ENCODE data around the gene KSR2. TPM values are rescaled to one million over a fixed set of nuclear protein-coding genes. Genes with fewer than 3 reads are reported as not detected.

The KSR2 gene
- total and polyA plus RNA-seq, 2 donors: 0.02 to 0.09 TPM

- no peak for DNase-seq (ENCODE audit: low read depth in 6 of 9, low spot score in 9 of 9)
- H3K27me3 ChIP-seq (ENCODE audit: control insufficient read depth in 2 of 2, insufficient read depth in 1 of 2, low read length in 1 of 2): no peaks in the 10 kb centered on the region
- H3K4me1 ChIP-seq (ENCODE audit: control insufficient read depth in 2 of 2, insufficient read depth in 2 of 2, low read length in 2 of 2): no peaks in the 10 kb centered on the region
- WGBS: 76% methylated on average over 5 of the region's 5 CpGs
- H3K27ac ChIP-seq (ENCODE audit: low read depth in 1 of 2, low read length in 1 of 2): no peak overlapping the region
- no peak overlapping the region for H3K4me3 ChIP-seq (ENCODE audit: low read length in 2 of 2)
- no peaks in the 10 kb centered on the region for H3K36me3 ChIP-seq (ENCODE audit: control insufficient read depth in 2 of 2, insufficient read depth in 2 of 2, low read length in 1 of 2)
- H3K9me3 ChIP-seq (ENCODE audit: control insufficient read depth in 2 of 2, insufficient read depth in 1 of 2, low read length in 1 of 2): peaks cover 0 to 7% of the 10 kb centered on the region in 2 donors
Observed at GRCh38 chr12:117830471-117830870, 138.3 kb downstream of the KSR2 start.

GRCh38 chr12:117829108-117829507 is 139.7 kb downstream of the KSR2 start:
- no peaks in the 10 kb centered on the region for H3K4me1 ChIP-seq (ENCODE audit: control insufficient read depth in 2 of 2, insufficient read depth in 2 of 2, low read length in 2 of 2)
- no peaks in the 10 kb centered on the region for H3K36me3 ChIP-seq (ENCODE audit: control insufficient read depth in 2 of 2, insufficient read depth in 2 of 2, low read length in 1 of 2)
- no peaks in the 10 kb centered on the region for H3K27me3 ChIP-seq (ENCODE audit: control insufficient read depth in 2 of 2, insufficient read depth in 1 of 2, low read length in 1 of 2)
- 98% methylated on average over 2 of the region's 2 CpGs for WGBS
- H3K27ac ChIP-seq (ENCODE audit: low read depth in 1 of 2, low read length in 1 of 2): no peak overlapping the region
- no peak for DNase-seq (ENCODE audit: low read depth in 6 of 9, low spot score in 9 of 9)
- H3K4me3 ChIP-seq (ENCODE audit: low read length in 2 of 2): no peak overlapping the region
- H3K9me3 ChIP-seq (ENCODE audit: control insufficient read depth in 2 of 2, insufficient read depth in 1 of 2, low read length in 1 of 2): peaks cover 0 to 7% of the 10 kb centered on the region in 2 donors

GRCh38 chr12:117827660-117828059 is 141.1 kb downstream of the KSR2 start:
- 95% methylated on average over 2 of the region's 2 CpGs for WGBS
- no peak for DNase-seq (ENCODE audit: low read depth in 6 of 9, low spot score in 9 of 9)
- no peaks in the 10 kb centered on the region for H3K36me3 ChIP-seq (ENCODE audit: control insufficient read depth in 2 of 2, insufficient read depth in 2 of 2, low read length in 1 of 2)
- peaks cover 0 to 7% of the 10 kb centered on the region in 2 donors for H3K9me3 ChIP-seq (ENCODE audit: control insufficient read depth in 2 of 2, insufficient read depth in 1 of 2, low read length in 1 of 2)
- H3K27ac ChIP-seq (ENCODE audit: low read depth in 1 of 2, low read length in 1 of 2): no peak overlapping the region
- no peaks in the 10 kb centered on the region for H3K27me3 ChIP-seq (ENCODE audit: control insufficient read depth in 2 of 2, insufficient read depth in 1 of 2, low read length in 1 of 2)
- no peaks in the 10 kb centered on the region for H3K4me1 ChIP-seq (ENCODE audit: control insufficient read depth in 2 of 2, insufficient read depth in 2 of 2, low read length in 2 of 2)
- no peak overlapping the region for H3K4me3 ChIP-seq (ENCODE audit: low read length in 2 of 2)

GRCh38 chr12:117825827-117826226 is 143.0 kb downstream of the KSR2 start:
- no peak for DNase-seq (ENCODE audit: low read depth in 6 of 9, low spot score in 9 of 9)
- H3K4me3 ChIP-seq (ENCODE audit: low read length in 2 of 2): no peak overlapping the region
- H3K4me1 ChIP-seq (ENCODE audit: control insufficient read depth in 2 of 2, insufficient read depth in 2 of 2, low read length in 2 of 2): no peaks in the 10 kb centered on the region
- H3K27ac ChIP-seq (ENCODE audit: low read depth in 1 of 2, low read length in 1 of 2): no peak overlapping the region
- no peaks in the 10 kb centered on the region for H3K27me3 ChIP-seq (ENCODE audit: control insufficient read depth in 2 of 2, insufficient read depth in 1 of 2, low read length in 1 of 2)
- peaks cover 0 to 7% of the 10 kb centered on the region in 2 donors for H3K9me3 ChIP-seq (ENCODE audit: control insufficient read depth in 2 of 2, insufficient read depth in 1 of 2, low read length in 1 of 2)
- H3K36me3 ChIP-seq (ENCODE audit: control insufficient read depth in 2 of 2, insufficient read depth in 2 of 2, low read length in 1 of 2): no peaks in the 10 kb centered on the region
- WGBS: 96% methylated on average over 3 of the region's 3 CpGs

- Histone ChIP-seq H3K27ac (ENCODE audit: low read depth in 1 of 2, low read length in 1 of 2) (no peak overlapping the region), H3K27me3 (ENCODE audit: control insufficient read depth in 2 of 2, insufficient read depth in 1 of 2, low read length in 1 of 2) (no peaks in the 10 kb centered on the region), H3K9me3 (ENCODE audit: control insufficient read depth in 2 of 2, insufficient read depth in 1 of 2, low read length in 1 of 2) (no peaks in the 10 kb centered on the region), H3K36me3 (ENCODE audit: control insufficient read depth in 2 of 2, insufficient read depth in 2 of 2, low read length in 1 of 2) (no peaks in the 10 kb centered on the region), H3K4me1 (ENCODE audit: control insufficient read depth in 2 of 2, insufficient read depth in 2 of 2, low read length in 2 of 2) (no peaks in the 10 kb centered on the region), H3K4me3 (ENCODE audit: low read length in 2 of 2) (no peak overlapping the region)
- 82% methylated on average over 6 of the region's 6 CpGs for WGBS
- no peak for DNase-seq (ENCODE audit: low read depth in 6 of 9, low spot score in 9 of 9)
Observed at GRCh38 chr12:117821480-117822175, 147.2 kb downstream of the KSR2 start.

GRCh38 chr12:117820216-117820907 is 148.4 kb downstream of the KSR2 start:
- no peak overlapping the region for H3K27ac ChIP-seq (ENCODE audit: low read depth in 1 of 2, low read length in 1 of 2)
- no peaks in the 10 kb centered on the region for H3K4me1 ChIP-seq (ENCODE audit: control insufficient read depth in 2 of 2, insufficient read depth in 2 of 2, low read length in 2 of 2)
- WGBS: 91% methylated on average over 12 of the region's 12 CpGs
- no peak for DNase-seq (ENCODE audit: low read depth in 6 of 9, low spot score in 9 of 9)
- no peaks in the 10 kb centered on the region for H3K36me3 ChIP-seq (ENCODE audit: control insufficient read depth in 2 of 2, insufficient read depth in 2 of 2, low read length in 1 of 2)
- H3K4me3 ChIP-seq (ENCODE audit: low read length in 2 of 2): no peak overlapping the region
- H3K9me3 ChIP-seq (ENCODE audit: control insufficient read depth in 2 of 2, insufficient read depth in 1 of 2, low read length in 1 of 2): no peaks in the 10 kb centered on the region
- no peaks in the 10 kb centered on the region for H3K27me3 ChIP-seq (ENCODE audit: control insufficient read depth in 2 of 2, insufficient read depth in 1 of 2, low read length in 1 of 2)

- Histone ChIP-seq H3K4me1 (ENCODE audit: control insufficient read depth in 2 of 2, insufficient read depth in 2 of 2, low read length in 2 of 2) (no peaks in the 10 kb centered on the region), H3K27ac (ENCODE audit: low read depth in 1 of 2, low read length in 1 of 2) (no peak overlapping the region), H3K27me3 (ENCODE audit: control insufficient read depth in 2 of 2, insufficient read depth in 1 of 2, low read length in 1 of 2) (no peaks in the 10 kb centered on the region), H3K4me3 (ENCODE audit: low read length in 2 of 2) (no peak overlapping the region), H3K9me3 (ENCODE audit: control insufficient read depth in 2 of 2, insufficient read depth in 1 of 2, low read length in 1 of 2) (no peaks in the 10 kb centered on the region), H3K36me3 (ENCODE audit: control insufficient read depth in 2 of 2, insufficient read depth in 2 of 2, low read length in 1 of 2) (no peaks in the 10 kb centered on the region)
- no peak for DNase-seq (ENCODE audit: low read depth in 6 of 9, low spot score in 9 of 9)
- 68% methylated on average over 4 of the region's 4 CpGs for WGBS
Observed at GRCh38 chr12:117819160-117819559, 149.6 kb downstream of the KSR2 start.

GRCh38 chr12:117818400-117818799 is 150.4 kb downstream of the KSR2 start:
- H3K36me3 ChIP-seq (ENCODE audit: control insufficient read depth in 2 of 2, insufficient read depth in 2 of 2, low read length in 1 of 2): no peaks in the 10 kb centered on the region
- H3K27ac ChIP-seq (ENCODE audit: low read depth in 1 of 2, low read length in 1 of 2): no peak overlapping the region
- no peaks in the 10 kb centered on the region for H3K27me3 ChIP-seq (ENCODE audit: control insufficient read depth in 2 of 2, insufficient read depth in 1 of 2, low read length in 1 of 2)
- H3K9me3 ChIP-seq (ENCODE audit: control insufficient read depth in 2 of 2, insufficient read depth in 1 of 2, low read length in 1 of 2): no peaks in the 10 kb centered on the region
- H3K4me1 ChIP-seq (ENCODE audit: control insufficient read depth in 2 of 2, insufficient read depth in 2 of 2, low read length in 2 of 2): no peaks in the 10 kb centered on the region
- no peak overlapping the region for H3K4me3 ChIP-seq (ENCODE audit: low read length in 2 of 2)
- 24% methylated on average over 5 of the region's 5 CpGs for WGBS
- DNase-seq (ENCODE audit: low read depth in 6 of 9, low spot score in 9 of 9): no peak

- Histone ChIP-seq H3K4me3 (ENCODE audit: low read length in 2 of 2) (no peak overlapping the region), H3K9me3 (ENCODE audit: control insufficient read depth in 2 of 2, insufficient read depth in 1 of 2, low read length in 1 of 2) (no peaks in the 10 kb centered on the region), H3K27ac (ENCODE audit: low read depth in 1 of 2, low read length in 1 of 2) (no peak overlapping the region), H3K36me3 (ENCODE audit: control insufficient read depth in 2 of 2, insufficient read depth in 2 of 2, low read length in 1 of 2) (no peaks in the 10 kb centered on the region), H3K27me3 (ENCODE audit: control insufficient read depth in 2 of 2, insufficient read depth in 1 of 2, low read length in 1 of 2) (no peaks in the 10 kb centered on the region), H3K4me1 (ENCODE audit: control insufficient read depth in 2 of 2, insufficient read depth in 2 of 2, low read length in 2 of 2) (no peaks in the 10 kb centered on the region)
- WGBS: 86% methylated on average over 3 of the region's 3 CpGs
- no peak for DNase-seq (ENCODE audit: low read depth in 6 of 9, low spot score in 9 of 9)
Observed at GRCh38 chr12:117809509-117809908, 159.3 kb downstream of the KSR2 start.
